Spleen (tissue), 7 donors: Measurements from ENCODE around the gene INPP5B.
"Not testable (repeated sequence)": the region's sequence is repeated elsewhere in the genome, so short reads cannot be mapped to it uniquely, and the experiment has no call there.

Experiments used
- POLR2AphosphoS5 ChIP-seq, 3 donors: sonication (generic); formaldehyde crosslinking; IDR thresholded peaks; one replicate each; pipeline ENCODE4 v1.5.1; 2017; ENCODE audit warnings: antibody characterized with exemption in 3 of 3
- TF ChIP-seq, protein P1 (sequence below), 11 experiments: fragments of 200-600 bp in 7 of 11; fragments of 450-650 bp in 4 of 11; sonication (generic) in 4 of 11; IDR thresholded peaks in 8 of 11; conservative IDR thresholded peaks in 3 of 11; 1 replicate in 7 of 11; 2 replicates in 4 of 11; pipeline versions ENCODE4 v1.4.0 to v1.8.0; 2016 to 2021; ENCODE audit warnings: antibody characterized with exemption in 11 of 11, inconsistent platforms in 4 of 11, mild to moderate bottlenecking in 1 of 11
- donor health status: DM: no; HTN: no; CAD: no; lungs with moderate emphysema.
- donor health status: DM: no; HTN: no; CAD: no.
- donor health status: DM: no; HTN: no; CAD: no.

DNA sequence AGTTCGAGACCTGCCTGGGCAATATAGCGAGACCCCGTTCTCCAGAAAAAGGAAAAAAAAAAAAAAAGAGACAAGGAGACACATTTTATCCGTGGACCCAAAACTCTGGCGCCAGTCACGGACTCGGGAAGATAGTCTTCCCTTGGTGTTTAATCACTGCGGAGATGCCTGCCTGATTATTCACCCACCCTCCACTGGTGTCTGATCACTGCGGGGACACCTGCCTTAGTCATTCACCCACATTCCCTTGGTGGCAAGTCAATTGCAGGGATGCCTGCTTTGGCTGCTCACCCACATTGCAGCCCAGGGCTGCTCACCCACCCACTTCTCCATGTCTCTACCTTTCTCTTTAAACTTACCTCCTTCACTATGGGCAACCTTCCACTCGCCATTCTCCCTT lies 38.3 kb downstream of the INPP5B start:
- TF ChIP-seq POLR2AphosphoS5 (IDR thresholded peaks at IDR 0.05): not testable (repeated sequence)
- TF ChIP-seq, protein P1, sequence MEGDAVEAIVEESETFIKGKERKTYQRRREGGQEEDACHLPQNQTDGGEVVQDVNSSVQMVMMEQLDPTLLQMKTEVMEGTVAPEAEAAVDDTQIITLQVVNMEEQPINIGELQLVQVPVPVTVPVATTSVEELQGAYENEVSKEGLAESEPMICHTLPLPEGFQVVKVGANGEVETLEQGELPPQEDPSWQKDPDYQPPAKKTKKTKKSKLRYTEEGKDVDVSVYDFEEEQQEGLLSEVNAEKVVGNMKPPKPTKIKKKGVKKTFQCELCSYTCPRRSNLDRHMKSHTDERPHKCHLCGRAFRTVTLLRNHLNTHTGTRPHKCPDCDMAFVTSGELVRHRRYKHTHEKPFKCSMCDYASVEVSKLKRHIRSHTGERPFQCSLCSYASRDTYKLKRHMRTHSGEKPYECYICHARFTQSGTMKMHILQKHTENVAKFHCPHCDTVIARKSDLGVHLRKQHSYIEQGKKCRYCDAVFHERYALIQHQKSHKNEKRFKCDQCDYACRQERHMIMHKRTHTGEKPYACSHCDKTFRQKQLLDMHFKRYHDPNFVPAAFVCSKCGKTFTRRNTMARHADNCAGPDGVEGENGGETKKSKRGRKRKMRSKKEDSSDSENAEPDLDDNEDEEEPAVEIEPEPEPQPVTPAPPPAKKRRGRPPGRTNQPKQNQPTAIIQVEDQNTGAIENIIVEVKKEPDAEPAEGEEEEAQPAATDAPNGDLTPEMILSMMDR (IDR thresholded peaks at IDR 0.05 in 8 of 11, conservative IDR thresholded peaks at IDR 0.05 in 3 of 11): not testable (repeated sequence)
